Measurements from ENCODE around the gene PRMT3. TPM values are rescaled to one million over a fixed set of nuclear protein-coding genes. Genes with fewer than 3 reads are reported as not detected.

The PRMT3 gene
- total RNA-seq, 1 experiment from 2014 or later, result 26.4 TPM

GRCh38 chr11:20501252-20501651 is 113.7 kb downstream of the PRMT3 start:
- Histone ChIP-seq H3K4me1 (ENCODE audit: insufficient read depth, low read length, poor library complexity, severe bottlenecking) (no peaks in the 10 kb centered on the region), H3K27ac (ENCODE audit: low read depth, low read length, poor library complexity, severe bottlenecking) (no peak overlapping the region), H3K9me3 (ENCODE audit: low read depth, low read length, poor library complexity, severe bottlenecking) (no peaks in the 10 kb centered on the region), H3K27me3 (replicated peaks; ENCODE audit: insufficient read depth, low read depth, low read length, poor library complexity) (no peaks in the 10 kb centered on the region), H3K36me3 (ENCODE audit: insufficient read depth, low read length, poor library complexity, severe bottlenecking) (no peaks in the 10 kb centered on the region), H3K4me3 (ENCODE audit: low read depth, low read length, poor library complexity, severe bottlenecking) (no peak overlapping the region)
- ChIA-PET POLR2A (ENCODE audit: low non-redundant PET) (no interaction called here), CTCF (no interaction called here)
- intact Hi-C loops (cut with micrococcal nuclease; ENCODE audit: unreplicated experiment), result no loop called here
- no peak for DNase-seq (ENCODE audit: low spot score)
- no peak for TF ChIP-seq EZH2 (IDR thresholded peaks at IDR 0.05; ENCODE audit: borderline replicate concordance, low read depth, low read length, poor library complexity, severe bottlenecking)
- TF ChIP-seq, protein P1, sequence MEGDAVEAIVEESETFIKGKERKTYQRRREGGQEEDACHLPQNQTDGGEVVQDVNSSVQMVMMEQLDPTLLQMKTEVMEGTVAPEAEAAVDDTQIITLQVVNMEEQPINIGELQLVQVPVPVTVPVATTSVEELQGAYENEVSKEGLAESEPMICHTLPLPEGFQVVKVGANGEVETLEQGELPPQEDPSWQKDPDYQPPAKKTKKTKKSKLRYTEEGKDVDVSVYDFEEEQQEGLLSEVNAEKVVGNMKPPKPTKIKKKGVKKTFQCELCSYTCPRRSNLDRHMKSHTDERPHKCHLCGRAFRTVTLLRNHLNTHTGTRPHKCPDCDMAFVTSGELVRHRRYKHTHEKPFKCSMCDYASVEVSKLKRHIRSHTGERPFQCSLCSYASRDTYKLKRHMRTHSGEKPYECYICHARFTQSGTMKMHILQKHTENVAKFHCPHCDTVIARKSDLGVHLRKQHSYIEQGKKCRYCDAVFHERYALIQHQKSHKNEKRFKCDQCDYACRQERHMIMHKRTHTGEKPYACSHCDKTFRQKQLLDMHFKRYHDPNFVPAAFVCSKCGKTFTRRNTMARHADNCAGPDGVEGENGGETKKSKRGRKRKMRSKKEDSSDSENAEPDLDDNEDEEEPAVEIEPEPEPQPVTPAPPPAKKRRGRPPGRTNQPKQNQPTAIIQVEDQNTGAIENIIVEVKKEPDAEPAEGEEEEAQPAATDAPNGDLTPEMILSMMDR (conservative IDR thresholded peaks at IDR 0.05; ENCODE audit: low read depth, low read length), result no peak
- BruUV-seq (replicated peaks), result no TSS peak

GRCh38 chr11:20501971-20502370 is 114.5 kb downstream of the PRMT3 start:
- no TSS peak for BruUV-seq (replicated peaks)
- no peaks in the 10 kb centered on the region for H3K4me1 ChIP-seq (ENCODE audit: insufficient read depth, low read length, poor library complexity, severe bottlenecking)
- H3K27me3 ChIP-seq (replicated peaks; ENCODE audit: insufficient read depth, low read depth, low read length, poor library complexity), result no peaks in the 10 kb centered on the region
- no peak for DNase-seq (ENCODE audit: low spot score)
- POLR2A ChIA-PET (ENCODE audit: low non-redundant PET), result no interaction called here
- no peaks in the 10 kb centered on the region for H3K36me3 ChIP-seq (ENCODE audit: insufficient read depth, low read length, poor library complexity, severe bottlenecking)
- no peaks in the 10 kb centered on the region for H3K9me3 ChIP-seq (ENCODE audit: low read depth, low read length, poor library complexity, severe bottlenecking)
- CTCF ChIA-PET, result no interaction called here
- no peak overlapping the region for H3K27ac ChIP-seq (ENCODE audit: low read depth, low read length, poor library complexity, severe bottlenecking)
- TF ChIP-seq EZH2 (IDR thresholded peaks at IDR 0.05; ENCODE audit: borderline replicate concordance, low read depth, low read length, poor library complexity, severe bottlenecking), result no peak
- TF ChIP-seq, protein P1 (conservative IDR thresholded peaks at IDR 0.05; ENCODE audit: low read depth, low read length), result no peak
- no peak overlapping the region for H3K4me3 ChIP-seq (ENCODE audit: low read depth, low read length, poor library complexity, severe bottlenecking)
- intact Hi-C loops (cut with micrococcal nuclease; ENCODE audit: unreplicated experiment), result no loop called here

- no peak for DNase-seq (ENCODE audit: low spot score)
- ChIA-PET CTCF (no interaction called here), POLR2A (ENCODE audit: low non-redundant PET) (no interaction called here)
- Histone ChIP-seq H3K36me3 (ENCODE audit: insufficient read depth, low read length, poor library complexity, severe bottlenecking) (no peaks in the 10 kb centered on the region), H3K4me3 (ENCODE audit: low read depth, low read length, poor library complexity, severe bottlenecking) (no peak overlapping the region), H3K27me3 (replicated peaks; ENCODE audit: insufficient read depth, low read depth, low read length, poor library complexity) (no peaks in the 10 kb centered on the region), H3K9me3 (ENCODE audit: low read depth, low read length, poor library complexity, severe bottlenecking) (no peaks in the 10 kb centered on the region), H3K27ac (ENCODE audit: low read depth, low read length, poor library complexity, severe bottlenecking) (no peak overlapping the region), H3K4me1 (ENCODE audit: insufficient read depth, low read length, poor library complexity, severe bottlenecking) (no peaks in the 10 kb centered on the region)
- TF ChIP-seq, protein P1 (conservative IDR thresholded peaks at IDR 0.05; ENCODE audit: low read depth, low read length), result no peak
- TF ChIP-seq EZH2 (IDR thresholded peaks at IDR 0.05; ENCODE audit: borderline replicate concordance, low read depth, low read length, poor library complexity, severe bottlenecking), result no peak
- intact Hi-C loops (cut with micrococcal nuclease; ENCODE audit: unreplicated experiment), result no loop called here
- no TSS peak for BruUV-seq (replicated peaks)
Measured at GRCh38 chr11:20511982-20512381, 124.5 kb downstream of the PRMT3 start.
